GM18858 (cell line): ENCODE measurements around the gene MCRIP2.
"Not testable (repeated sequence)": the region's sequence is repeated elsewhere in the genome, so short reads cannot be mapped to it uniquely, and the experiment has no call there.

ENCODE experiments used
- ATAC-seq: cut with Tn5 transposase; IDR thresholded peaks from one replicate; pipeline ENCODE4 v1.9.1; 2021; ENCODE audit not compliant: unreplicated experiment

Gene MCRIP2

GRCh38 chr16:641326-642188 lies at the start of gene MCRIP2:
MCRIP2 (plus strand) TSS chr16:641828; CDS start chr16:641992, 164 bp downstream.
- no peak for ATAC-seq

- no peak for ATAC-seq
These were observed 49.6 kb upstream of the MCRIP2 start for GRCh38 chr16:591892-592517.

- no peak for ATAC-seq
These were observed 48.9 kb upstream of the MCRIP2 start for GRCh38 chr16:592518-593306.

- ATAC-seq = no peak
These were observed 48.2 kb upstream of the MCRIP2 start for GRCh38 chr16:593406-593805.

GRCh38 chr16:593807-594206 lies 47.8 kb upstream of the MCRIP2 start:
- no peak for ATAC-seq

- ATAC-seq = no peak
These were observed 46.5 kb upstream of the MCRIP2 start for GRCh38 chr16:595094-595528.

GRCh38 chr16:595942-596735 lies 45.5 kb upstream of the MCRIP2 start:
- no peak for ATAC-seq

- no peak for ATAC-seq
These were observed 44.9 kb upstream of the MCRIP2 start for GRCh38 chr16:596736-597060.

GRCh38 chr16:597655-598054 lies 44.0 kb upstream of the MCRIP2 start:
- not testable (repeated sequence) for ATAC-seq

- ATAC-seq = no peak
These were observed 42.5 kb upstream of the MCRIP2 start for GRCh38 chr16:598823-599739.

GRCh38 chr16:600781-601180 lies 40.8 kb upstream of the MCRIP2 start:
- ATAC-seq = no peak

- ATAC-seq = no peak
These were observed 37.7 kb upstream of the MCRIP2 start for GRCh38 chr16:603933-604332.

- ATAC-seq = no peak
These were observed 34.8 kb upstream of the MCRIP2 start for GRCh38 chr16:606656-607307.

- no peak for ATAC-seq
These were observed 33.6 kb upstream of the MCRIP2 start for GRCh38 chr16:608019-608418.

- ATAC-seq = no peak
These were observed 32.3 kb upstream of the MCRIP2 start for GRCh38 chr16:609316-609715.

GRCh38 chr16:609984-610383 lies 31.6 kb upstream of the MCRIP2 start:
- no peak for ATAC-seq

GRCh38 chr16:610513-611381 lies 30.9 kb upstream of the MCRIP2 start:
- ATAC-seq = no peak

- ATAC-seq = no peak
These were observed 26.5 kb upstream of the MCRIP2 start for GRCh38 chr16:615122-615521.
